ENCODE measurements around the gene ANKRD52. TPM values are rescaled to one million over a fixed set of nuclear protein-coding genes. Genes with fewer than 3 reads are reported as not detected.

The ANKRD52 gene
- total and polyA plus RNA-seq, 10 of the 15 experiments (the other 5 are each of a cell fraction or from before 2014, with no cell fraction given), result 0.90 to 55.3 (median 16.1) TPM

- WGBS (ENCODE audit: insufficient coverage, insufficient replicate concordance, low lambda C conversion rate, missing lambda C conversion rate), result 87% methylated on average over 8 of the region's 8 CpGs
- intact Hi-C loops (cut with micrococcal nuclease; ENCODE audit: unreplicated experiment) (loop anchor here (1.0 kb wide), 1 partner anchor 64 kb away; no protein-coding TSS in a partner anchor), in situ Hi-C loops (cut with MboI) (no loop called here)
- H4K20me1 ChIP-seq (ENCODE audit: control insufficient read depth, insufficient read depth), result no peaks in the 10 kb centered on the region
- POLR2A ChIA-PET, result interaction anchor here (0.5 to 0.6 kb wide), 2 partner anchors 88 to 105 kb away, joined by 3 to 5 read pairs; partner anchors contain the start of gene MYL6B
- peak overlapping the region; percentile 95 for H3K4me3 ChIP-seq
- BruUV-seq (replicated peaks), result no TSS peak
- H3K4me1 ChIP-seq (ENCODE audit: control insufficient read depth, insufficient read depth, low read length), result peaks cover 7% of the 10 kb centered on the region
- H3K9me3 ChIP-seq (replicated peaks; ENCODE audit: control insufficient read depth, insufficient read depth, low read length), result no peaks in the 10 kb centered on the region
- RAD21 ChIA-PET (ENCODE audit: unreplicated experiment), result interaction anchor here (1.4 to 2.8 kb wide), 5 partner anchors 36 to 207 kb away, joined by 3 to 12 read pairs (median 8); partner anchors contain the start of genes CNPY2 and RNF41
- peak overlapping the region; percentile 80 for H3K9ac ChIP-seq (ENCODE audit: control insufficient read depth, insufficient read depth, low read length)
- H3K79me2 ChIP-seq (ENCODE audit: control insufficient read depth, insufficient read depth, low read length), result peaks cover 11% of the 10 kb centered on the region
- CTCF ChIA-PET, result interaction anchor here (0.6 to 3.5 kb wide), 17 partner anchors 9 to 207 kb away, joined by 3 to 25 read pairs (median 4); partner anchors contain the start of genes COQ10A and SMARCC2
- no peaks in the 10 kb centered on the region for H3K27me3 ChIP-seq (replicated peaks in 1 of 2; ENCODE audit: control insufficient read depth in 2 of 2, insufficient read depth in 2 of 2, low read length in 1 of 2)
- TF ChIP-seq CBFB (IDR thresholded peaks at IDR 0.05; ENCODE audit: low read depth) (no peak), ZBTB33 (IDR thresholded peaks at IDR 0.05) (no peak), ZZZ3 (IDR thresholded peaks at IDR 0.05; ENCODE audit: control insufficient read depth, insufficient read length, low read depth) (no peak), SRF (IDR thresholded peaks at IDR 0.05; ENCODE audit: low read depth in 2 of 2, low read length in 2 of 2) (no peak)
- SMC1A ChIA-PET (ENCODE audit: uncharacterized antibody, unreplicated experiment), result interaction anchor here (0.7 to 1.5 kb wide), 2 partner anchors 207 to 212 kb away, joined by 3 to 5 read pairs; no protein-coding TSS in a partner anchor
- H3K36me3 ChIP-seq (ENCODE audit: control insufficient read depth in 2 of 2, insufficient read depth in 2 of 2, low read length in 1 of 2), result peaks cover 10 to 18% of the 10 kb centered on the region in 2 experiments
- ATAC-seq (no peak), DNase-seq (ENCODE audit: low read depth, low spot score) (no peak), FAIRE-seq (no peak)
- peak overlapping the region; percentile 73; the same call in 1 of the 2 replicates for H3K27ac ChIP-seq (ENCODE audit: control insufficient read depth, insufficient read depth)
- H2AFZ ChIP-seq (ENCODE audit: control insufficient read depth, low read depth, low read length), result no peak overlapping the region
- peak overlapping the region; percentile 91 for H3K4me2 ChIP-seq (ENCODE audit: control insufficient read depth, insufficient read depth)
These were observed 1.1 kb downstream of the ANKRD52 start for GRCh38 chr12:56257071-56257470.

Measured in GM12878 (cell line).